GM23248 (cell line): ENCODE measurements around the gene RALBP1.

ENCODE experiments used
- EZH2 ChIP-seq: fragments of 200-600 bp; sonication (generic); IDR thresholded peaks from 2 replicates; pipeline ENCODE4 v1.6.1; 2018; ENCODE audit warnings: antibody characterized with exemption, mild to moderate bottlenecking; ENCODE audit not compliant: insufficient read depth, poor library complexity, severe bottlenecking
- EZH2phosphoT487 ChIP-seq: fragments of 200-600 bp; sonication (generic); IDR thresholded peaks from 2 replicates; pipeline ENCODE4 v1.6.1; 2018; ENCODE audit warnings: antibody characterized with exemption, moderate library complexity, mild to moderate bottlenecking, low read depth; ENCODE audit not compliant: insufficient read depth

DNA sequence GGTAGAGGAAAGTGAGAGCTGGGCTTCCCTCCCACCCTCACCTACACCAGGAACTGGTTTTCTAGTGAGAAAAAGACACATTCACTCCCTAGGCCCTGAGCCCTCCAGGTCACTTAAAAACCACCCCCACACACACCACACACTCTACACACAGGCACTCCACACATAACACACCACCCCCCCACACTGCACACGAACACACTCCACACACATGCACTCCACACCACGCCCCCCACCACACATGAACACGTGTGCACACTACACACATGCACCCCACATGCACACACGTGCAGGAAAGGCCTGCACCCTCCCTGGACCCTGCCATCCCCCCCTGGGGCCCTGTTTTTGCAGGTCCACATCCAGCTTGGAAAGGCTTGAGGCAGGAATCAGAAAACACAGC, 67.6 kb downstream of the RALBP1 start:
- no peak for TF ChIP-seq EZH2
- no peak for TF ChIP-seq EZH2phosphoT487
